H1 (cell line): Measurements from ENCODE around the gene MOB2. TPM values are rescaled to one million over a fixed set of nuclear protein-coding genes. Genes with fewer than 3 reads are reported as not detected.

Experiments
- CTCF ChIA-PET: fragments of 300-600 bp; sonication (Branson Sonifier 250); formaldehyde crosslinking; loops from one replicate; lab custom pipeline; 2021; ENCODE audit not compliant: partially characterized antibody; lab: Charles Lee
- POLR2A ChIA-PET: fragments of 300-600 bp; sonication (Branson Sonifier 250); formaldehyde crosslinking; loops from one replicate; lab custom pipeline; 2021; ENCODE audit warnings: inconsistent platforms; ENCODE audit not compliant: partially characterized antibody; lab: Charles Lee
- DNase-seq, 2 experiments: peaks; one replicate each; pipeline versions ENCODE4 v3.0.0 to v3.0.0-alpha.2; 2010 to 2022; ENCODE audit warnings: low spot score in 2 of 2, low read depth in 1 of 2, mixed read lengths in 1 of 2
- FAIRE-seq: peaks from 2 replicates; lab custom pipeline; 2011; peaks lifted over from hg19 to GRCh38; lab: Jason Lieb, UNC
- H2AFZ ChIP-seq: 2 replicates; pipeline ENCODE4 v1.8.1; 2012; ENCODE audit warnings: low read length, inconsistent platforms
- H2AK5ac ChIP-seq: 2 replicates; pipeline ENCODE4 v1.6.1; 2013; ENCODE audit warnings: low read depth, low read length
- H2BK120ac ChIP-seq: replicated peaks from 2 replicates; pipeline ENCODE3; 2013; ENCODE audit warnings: low read depth, low read length, inconsistent platforms
- H2BK12ac ChIP-seq: 2 replicates; pipeline ENCODE4 v1.6.1; 2013; ENCODE audit warnings: low read depth, low read length
- H2BK15ac ChIP-seq: 2 replicates; pipeline ENCODE4 v1.6.1; 2013; ENCODE audit warnings: low read length
- H2BK20ac ChIP-seq: 2 replicates; pipeline ENCODE4 v1.6.1; 2013; ENCODE audit warnings: low read length
- H2BK5ac ChIP-seq: 2 replicates; pipeline ENCODE4 v1.6.1; 2013; ENCODE audit warnings: low read depth, low read length
- H3K14ac ChIP-seq: 2 replicates; pipeline ENCODE4 v1.6.1; 2013; ENCODE audit warnings: inconsistent platforms; ENCODE audit not compliant: insufficient read length
- H3K18ac ChIP-seq: 2 replicates; pipeline ENCODE4 v1.6.1; 2013; ENCODE audit warnings: low read length; ENCODE audit errors: extremely low read depth
- H3K23ac ChIP-seq: 2 replicates; pipeline ENCODE4 v1.6.1; 2013; ENCODE audit warnings: inconsistent platforms; ENCODE audit not compliant: insufficient read length
- H3K23me2 ChIP-seq: 2 replicates; pipeline ENCODE4 v1.6.1; 2013; ENCODE audit warnings: low read depth, low read length
- H3K27ac ChIP-seq: 2 replicates; pipeline ENCODE4 v1.6.1; 2011; ENCODE audit warnings: low read depth, low read length, inconsistent platforms
- H3K27me3 ChIP-seq, 4 experiments: replicated peaks in 1 of 4; 1 replicate in 1 of 4; 2 replicates in 3 of 4; pipeline versions ENCODE4 v1.6.1 to v1.8.1; 2011 to 2013; ENCODE audit warnings: low read length in 3 of 4, mild to moderate bottlenecking in 3 of 4, inconsistent platforms in 2 of 4, mixed read lengths in 2 of 4, moderate library complexity in 1 of 4; ENCODE audit not compliant: control insufficient read depth in 3 of 4, insufficient read depth in 3 of 4; ENCODE audit errors: extremely low read depth in 1 of 4
- H3K36me3 ChIP-seq, 4 experiments: 2 replicates each; pipeline versions ENCODE4 v1.6.1 to v1.8.1; 2011 to 2013; ENCODE audit warnings: mild to moderate bottlenecking in 4 of 4, low read length in 3 of 4, moderate library complexity in 2 of 4, control low read depth in 1 of 4, inconsistent platforms in 1 of 4; ENCODE audit not compliant: insufficient read depth in 4 of 4, control insufficient read depth in 2 of 4
- H3K4ac ChIP-seq: replicated peaks from 2 replicates; pipeline ENCODE3; 2013; ENCODE audit warnings: low read length, low read depth, mixed read lengths, inconsistent platforms; ENCODE audit not compliant: insufficient read length
- H3K4me1 ChIP-seq, 4 experiments: replicated peaks in 1 of 4; 1 replicate in 1 of 4; 2 replicates in 3 of 4; pipeline versions ENCODE4 v1.6.1 to v1.8.1; 2011 to 2013; ENCODE audit warnings: low read length in 3 of 4, inconsistent platforms in 2 of 4, mixed read lengths in 1 of 4; ENCODE audit not compliant: insufficient read depth in 4 of 4, control insufficient read depth in 3 of 4
- H3K4me2 ChIP-seq, 2 experiments: 2 replicates each; pipeline versions ENCODE4 v1.6.1 to v1.8.1; 2011 to 2013; ENCODE audit warnings: low read depth in 2 of 2, low read length in 2 of 2, control low read depth in 1 of 2, inconsistent platforms in 1 of 2, mild to moderate bottlenecking in 1 of 2; ENCODE audit not compliant: insufficient read depth in 1 of 2
- H3K4me3 ChIP-seq, 4 experiments: fragments of 200-600, 300-600 bp in 1 of 4; sonication (generic), shearing (Covaris generic), sonication (Bioruptor Twin) in 1 of 4; 2 replicates each; pipeline versions ENCODE4 v1.5.1 to v1.8.1; 2011 to 2016; ENCODE audit warnings: low read length in 4 of 4, low read depth in 3 of 4, control low read depth in 2 of 4, inconsistent platforms in 2 of 4, mild to moderate bottlenecking in 2 of 4, mixed read lengths in 1 of 4, moderate library complexity in 1 of 4; ENCODE audit not compliant: insufficient read depth in 2 of 4; ENCODE audit errors: extremely low read depth in 1 of 4
- H3K56ac ChIP-seq: replicated peaks from 2 replicates; pipeline ENCODE3; 2013; ENCODE audit warnings: low read depth, mild to moderate bottlenecking, mixed read lengths, low read length, inconsistent platforms; ENCODE audit not compliant: insufficient read length
- H3K79me1 ChIP-seq: 2 replicates; pipeline ENCODE4 v1.6.1; 2013; ENCODE audit warnings: low read depth, low read length, control low read depth
- H3K79me2 ChIP-seq, 2 experiments: 2 replicates each; pipeline versions ENCODE4 v1.6.1 to v1.8.1; 2012 to 2013; ENCODE audit warnings: low read length in 2 of 2, mild to moderate bottlenecking in 2 of 2, inconsistent platforms in 1 of 2; ENCODE audit not compliant: insufficient read depth in 2 of 2, control insufficient read depth in 1 of 2
- H3K9ac ChIP-seq, 4 experiments: replicated peaks in 1 of 4; 1 replicate in 1 of 4; 2 replicates in 3 of 4; pipeline versions ENCODE4 v1.6.1 to v1.8.1; 2011 to 2013; ENCODE audit warnings: low read depth in 3 of 4, low read length in 3 of 4, control low read depth in 2 of 4, mild to moderate bottlenecking in 2 of 4, moderate library complexity in 2 of 4, inconsistent platforms in 1 of 4; ENCODE audit errors: extremely low read depth in 1 of 4
- H3K9me3 ChIP-seq, 2 experiments: 2 replicates each; pipeline versions ENCODE4 v1.6.1 to v1.8.1; 2012 to 2013; ENCODE audit warnings: mild to moderate bottlenecking in 2 of 2, moderate library complexity in 2 of 2, control low read depth in 1 of 2, inconsistent platforms in 1 of 2, low read depth in 1 of 2, low read length in 1 of 2, mixed read lengths in 1 of 2; ENCODE audit not compliant: insufficient read depth in 2 of 2
- H4K20me1 ChIP-seq, 2 experiments: replicated peaks in 1 of 2; 2 replicates each; pipeline versions ENCODE3 to v1.8.1; 2011 to 2013; ENCODE audit warnings: inconsistent platforms in 2 of 2, low read length in 2 of 2, mild to moderate bottlenecking in 1 of 2; ENCODE audit not compliant: insufficient read depth in 2 of 2, control insufficient read depth in 1 of 2
- H4K5ac ChIP-seq: 2 replicates; pipeline ENCODE4 v1.6.1; 2013; ENCODE audit warnings: low read length, low read depth, mixed read lengths, inconsistent platforms; ENCODE audit not compliant: insufficient read length
- H4K8ac ChIP-seq: 2 replicates; pipeline ENCODE4 v1.8.0; 2013; ENCODE audit warnings: mild to moderate bottlenecking, moderate library complexity, low read length, inconsistent platforms; ENCODE audit not compliant: insufficient read depth; ENCODE audit errors: extremely low read depth
- H4K91ac ChIP-seq: replicated peaks from 2 replicates; pipeline ENCODE3; 2013; ENCODE audit warnings: low read length, mixed read lengths, inconsistent platforms; ENCODE audit not compliant: insufficient read length
- BACH1 ChIP-seq: IDR thresholded peaks from 2 replicates; pipeline ENCODE4 v1.6.1; 2012; ENCODE audit warnings: low read length, improper control_type of control experiment
- EZH2 ChIP-seq: fragments of 200-600 bp; sonication (generic); IDR thresholded peaks from 2 replicates; pipeline ENCODE4 v1.7.1; 2012; ENCODE audit warnings: low read depth, mild to moderate bottlenecking, moderate library complexity, low read length, inconsistent platforms; ENCODE audit not compliant: severe bottlenecking
- JUN ChIP-seq: IDR thresholded peaks from 2 replicates; pipeline ENCODE4 v1.6.1; 2011; ENCODE audit warnings: low read depth, mild to moderate bottlenecking, improper control_type of control experiment, low read length
- RAD21 ChIP-seq, 2 experiments: IDR thresholded peaks in 1 of 2; conservative IDR thresholded peaks in 1 of 2; 2 replicates each; pipeline ENCODE4 v1.6.1; 2011; ENCODE audit warnings: low read depth in 2 of 2, low read length in 2 of 2, improper control_type of control experiment in 1 of 2, inconsistent platforms in 1 of 2, mild to moderate bottlenecking in 1 of 2, moderate library complexity in 1 of 2
- SRF ChIP-seq: IDR thresholded peaks from 2 replicates; pipeline ENCODE4 v1.6.1; 2011; ENCODE audit warnings: mild to moderate bottlenecking, low read depth, low read length, moderate library complexity
- TAF1 ChIP-seq: IDR thresholded peaks from 2 replicates; pipeline ENCODE4 v1.6.1; 2011; ENCODE audit warnings: mild to moderate bottlenecking, low read depth, low read length
- TCF12 ChIP-seq: IDR thresholded peaks from 2 replicates; pipeline ENCODE4 v1.6.1; 2011; ENCODE audit warnings: low read depth, mild to moderate bottlenecking, low read length
- WGBS, 2 experiments: shearing (Covaris generic) in 1 of 2; methylation state at CpG; one replicate each; pipeline versions ENCODE4 v1.1.6 to v1.1.7; 2013 to 2015; ENCODE audit warnings: low lambda C conversion rate in 2 of 2, mixed read lengths in 2 of 2, inconsistent platforms in 1 of 2, low coverage in 1 of 2, missing lambda C conversion rate in 1 of 2; ENCODE audit not compliant: insufficient replicate concordance in 2 of 2, insufficient coverage in 1 of 2, insufficient read length in 1 of 2; ENCODE audit errors: extremely low coverage in 1 of 2, missing lambda C conversion rate in 1 of 2; 5-methylcytosine and 5-hydroxymethylcytosine counted together
- polyA plus RNA-seq, 7 experiments: library from polyadenylated mRNA; depleted of rRNA in 3 of 7; stranded (reverse) in 5 of 7; unstranded in 2 of 7; fragments of >200 nt in 5 of 7; fragments of 200-250 nt in 2 of 7; gene quantifications; 1 replicate in 5 of 7; 2 replicates in 1 of 7; 4 replicates in 1 of 7; pipeline versions ENCODE4 v1.2.1 to v1.2.3, GENCODE V29; 2011 to 2013; ENCODE audit warnings: missing spikeins in 2 of 7, mixed read lengths in 2 of 7
- total RNA-seq: library from RNA; stranded (reverse); fragmentation: NEBNext Ultra II Directional; extraction: Animal tissue kit (Norgen Biotek cat#: 25700); gene quantifications from 2 replicates; pipeline ENCODE4 v1.2.1, GENCODE V29; 2021
- TF ChIP-seq, protein P1 (sequence below): IDR thresholded peaks from 2 replicates; pipeline ENCODE4 v1.6.1; 2012; ENCODE audit warnings: inconsistent platforms

The MOB2 gene
- total and polyA plus RNA-seq, 2 of the 8 experiments (the other 6 are each of a cell fraction or from before 2014, with no cell fraction given), result 18.6 to 28.2 TPM

DNA sequence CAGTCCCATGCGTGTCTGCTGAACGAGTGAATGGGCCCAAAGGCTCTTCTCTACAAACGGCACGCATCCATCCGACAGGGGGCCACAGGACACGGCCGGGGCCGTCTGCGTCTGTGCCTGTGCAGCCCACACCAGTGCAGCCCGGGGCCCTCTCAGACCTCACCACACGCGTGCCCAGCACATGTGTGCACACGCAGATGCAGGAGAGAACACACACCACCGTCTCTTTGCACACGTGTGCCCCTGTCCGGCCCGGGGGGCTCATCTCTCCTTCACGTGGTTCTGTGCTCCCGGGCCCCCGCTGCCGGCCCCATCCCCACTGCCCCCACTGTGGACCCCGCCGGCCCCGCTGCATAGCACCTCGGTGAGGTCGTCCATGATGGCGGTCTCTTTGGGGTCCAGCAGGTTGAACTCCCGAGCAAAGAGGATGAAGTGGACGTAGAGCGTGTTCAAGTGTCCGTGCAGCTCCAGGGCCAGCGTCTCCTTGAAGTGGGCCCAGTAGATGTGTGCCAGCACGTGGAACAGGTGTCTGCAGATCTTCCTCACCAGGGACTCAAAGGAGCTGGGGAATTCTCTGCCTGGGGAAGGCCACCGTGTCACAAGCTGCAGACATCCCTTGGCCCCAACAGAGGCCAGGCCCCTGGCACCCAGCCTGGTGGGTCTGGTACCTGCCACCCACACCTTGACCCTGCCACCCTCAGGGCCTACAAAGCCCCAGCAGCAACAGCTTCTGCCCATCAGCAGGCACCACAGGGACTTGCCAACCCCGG, 16.5 kb downstream of the MOB2 start:
- no peak overlapping the region for H3K4me3 ChIP-seq
- H2AFZ ChIP-seq, result no peak overlapping the region
- ChIA-PET CTCF (interaction anchor here (0.7 to 1.8 kb wide), 5 partner anchors 12 to 30 kb away, joined by 3 to 7 read pairs (median 3); no protein-coding TSS in a partner anchor), POLR2A (interaction anchor here (0.9 kb wide), 1 partner anchor 29 kb away, joined by 3 read pairs; no protein-coding TSS in a partner anchor)
- H3K4ac ChIP-seq, result no peak overlapping the region
- no peak overlapping the region for H2BK5ac ChIP-seq
- H2BK120ac ChIP-seq, result no peak overlapping the region
- H4K91ac ChIP-seq, result no peak overlapping the region
- H3K79me2 ChIP-seq, result no peaks in the 10 kb centered on the region
- H4K20me1 ChIP-seq, result peaks cover 0 to 5% of the 10 kb centered on the region in 2 experiments
- H3K36me3 ChIP-seq, result peaks cover 0 to 3% (median 0%) of the 10 kb centered on the region in 4 experiments; a peak in 1 of 8 replicates
- FAIRE-seq (no peak), DNase-seq (no peak)
- H3K23me2 ChIP-seq, result no peaks in the 10 kb centered on the region; the same call in 1 of the 2 replicates
- no peaks in the 10 kb centered on the region for H3K9me3 ChIP-seq
- H2BK12ac ChIP-seq, result no peak overlapping the region
- no peak overlapping the region for H3K56ac ChIP-seq
- no peak overlapping the region for H3K27ac ChIP-seq
- H3K18ac ChIP-seq, result no peak overlapping the region
- H4K8ac ChIP-seq, result no peak overlapping the region
- H3K79me1 ChIP-seq, result no peaks in the 10 kb centered on the region
- H3K4me1 ChIP-seq, result no peaks in the 10 kb centered on the region; a peak in 1 of 7 replicates
- no peaks in the 10 kb centered on the region for H3K27me3 ChIP-seq
- H3K23ac ChIP-seq, result no peak overlapping the region
- no peak overlapping the region for H2AK5ac ChIP-seq
- TF ChIP-seq SRF (no peak), TAF1 (no peak), RAD21 (IDR thresholded peaks at IDR 0.05 in 1 of 2, conservative IDR thresholded peaks at IDR 0.05 in 1 of 2; ENCODE audit: low read depth in 2 of 2, low read length in 2 of 2) (no peak), EZH2 (no peak), JUN (no peak), TCF12 (no peak), BACH1 (no peak)
- TF ChIP-seq, protein P1, sequence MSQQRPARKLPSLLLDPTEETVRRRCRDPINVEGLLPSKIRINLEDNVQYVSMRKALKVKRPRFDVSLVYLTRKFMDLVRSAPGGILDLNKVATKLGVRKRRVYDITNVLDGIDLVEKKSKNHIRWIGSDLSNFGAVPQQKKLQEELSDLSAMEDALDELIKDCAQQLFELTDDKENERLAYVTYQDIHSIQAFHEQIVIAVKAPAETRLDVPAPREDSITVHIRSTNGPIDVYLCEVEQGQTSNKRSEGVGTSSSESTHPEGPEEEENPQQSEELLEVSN, result no peak
- no peak overlapping the region for H2BK15ac ChIP-seq
- no peak overlapping the region for H3K9ac ChIP-seq
- H4K5ac ChIP-seq, result no peak overlapping the region
- H3K4me2 ChIP-seq, result no peak overlapping the region
- H3K14ac ChIP-seq, result no peak overlapping the region
- H2BK20ac ChIP-seq, result no peak overlapping the region
- WGBS, 2 experiments, result 96% methylated on average over 23 of the region's 35 CpGs; no CpG with 5 or more reads in 1 of the 2 experiments
